GM10248 (cell line): Measurements from ENCODE around the gene EXOC6.

ENCODE experiments used
- CTCF ChIA-PET: fragments of 300-600 bp; sonication (Branson Sonifier 250); formaldehyde crosslinking; extraction: SDS; loops from one replicate; lab custom pipeline; 2021; ENCODE audit warnings: antibody characterized with exemption; lab: Yijun Ruan, JAX
- POLR2A ChIA-PET: fragments of 350-650 bp; sonication (Branson Sonifier 250); formaldehyde crosslinking; extraction: SDS; loops from one replicate; lab custom pipeline; 2020; ENCODE audit warnings: antibody characterized with exemption; lab: Yijun Ruan, JAX
- DNase-seq: peaks from one replicate; pipeline ENCODE4 v3.0.0; 2012; ENCODE audit errors: extremely low spot score
- TF ChIP-seq, protein P1 (sequence below): IDR thresholded peaks from 2 replicates; pipeline ENCODE4 v1.5.1; 2012; ENCODE audit warnings: mild to moderate bottlenecking, low read depth; ENCODE audit errors: extremely low read depth, missing control alignments, control extremely low read depth

Gene EXOC6

DNA sequence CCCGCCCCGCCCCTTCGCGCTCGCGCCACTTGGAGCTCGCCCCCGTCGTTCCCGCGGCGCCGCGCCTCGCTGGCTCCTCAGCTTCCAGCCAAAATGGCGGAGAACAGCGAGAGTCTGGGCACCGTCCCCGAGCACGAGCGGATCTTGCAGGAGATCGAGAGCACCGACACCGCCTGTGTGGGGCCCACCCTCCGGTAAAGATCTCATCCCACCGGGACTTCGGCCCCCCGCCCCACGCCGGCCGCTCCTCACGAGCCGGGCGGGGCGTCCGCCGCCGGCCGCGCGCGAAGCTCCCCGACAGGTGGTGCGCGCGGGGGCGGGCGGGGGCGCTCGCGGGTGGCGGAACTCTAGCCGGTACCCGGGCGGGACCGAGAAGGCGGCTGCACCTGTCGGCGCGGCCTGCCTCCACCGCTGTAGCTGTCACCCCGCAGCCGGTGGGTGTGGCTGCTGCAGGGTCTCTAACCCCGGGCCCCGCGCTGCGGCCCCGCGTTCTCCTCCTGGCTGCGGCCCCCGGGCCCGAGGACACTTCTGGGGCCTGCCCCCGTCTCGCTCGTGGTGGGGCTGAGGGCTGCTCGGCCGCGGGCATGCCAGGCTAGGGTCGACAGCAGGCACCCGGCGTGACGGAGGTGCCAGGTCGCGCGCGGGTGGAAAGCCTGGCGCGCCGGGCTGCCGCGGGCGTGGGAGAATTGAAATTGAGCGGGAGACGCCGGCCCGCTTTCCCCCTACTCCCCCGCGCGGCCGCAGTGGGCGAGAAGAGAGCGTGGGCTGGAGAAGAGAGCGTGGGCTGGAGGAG is at the start of gene EXOC6:
EXOC6 (plus strand) TSS at position 80 of the 793 bp plus-strand sequence; CDS start at position 94, 14 bp downstream.
- DNase-seq = peak; percentile 91
- TF ChIP-seq, protein P1, sequence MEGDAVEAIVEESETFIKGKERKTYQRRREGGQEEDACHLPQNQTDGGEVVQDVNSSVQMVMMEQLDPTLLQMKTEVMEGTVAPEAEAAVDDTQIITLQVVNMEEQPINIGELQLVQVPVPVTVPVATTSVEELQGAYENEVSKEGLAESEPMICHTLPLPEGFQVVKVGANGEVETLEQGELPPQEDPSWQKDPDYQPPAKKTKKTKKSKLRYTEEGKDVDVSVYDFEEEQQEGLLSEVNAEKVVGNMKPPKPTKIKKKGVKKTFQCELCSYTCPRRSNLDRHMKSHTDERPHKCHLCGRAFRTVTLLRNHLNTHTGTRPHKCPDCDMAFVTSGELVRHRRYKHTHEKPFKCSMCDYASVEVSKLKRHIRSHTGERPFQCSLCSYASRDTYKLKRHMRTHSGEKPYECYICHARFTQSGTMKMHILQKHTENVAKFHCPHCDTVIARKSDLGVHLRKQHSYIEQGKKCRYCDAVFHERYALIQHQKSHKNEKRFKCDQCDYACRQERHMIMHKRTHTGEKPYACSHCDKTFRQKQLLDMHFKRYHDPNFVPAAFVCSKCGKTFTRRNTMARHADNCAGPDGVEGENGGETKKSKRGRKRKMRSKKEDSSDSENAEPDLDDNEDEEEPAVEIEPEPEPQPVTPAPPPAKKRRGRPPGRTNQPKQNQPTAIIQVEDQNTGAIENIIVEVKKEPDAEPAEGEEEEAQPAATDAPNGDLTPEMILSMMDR = peak; percentile 6
- ChIA-PET CTCF (interaction anchor here (0.6 to 13.2 kb wide), 13 partner anchors 12 to 331 kb away, joined by 3 to 140 read pairs (median 3); no protein-coding TSS in a partner anchor), POLR2A (interaction anchor here (0.6 to 1.3 kb wide), 3 partner anchors 158 to 294 kb away, joined by 3 to 4 read pairs (median 3); no protein-coding TSS in a partner anchor)

- DNase-seq = no peak
- ChIA-PET POLR2A (no interaction called here), CTCF (no interaction called here)
- TF ChIP-seq, protein P1 = no peak
Measured at GRCh38 chr10:92799568-92799967, 48.8 kb upstream of the EXOC6 start.

GRCh38 chr10:92800134-92800733 is 48.1 kb upstream of the EXOC6 start:
- POLR2A ChIA-PET = no interaction called here
- CTCF ChIA-PET = no interaction called here
- TF ChIP-seq, protein P1 = no peak
- DNase-seq = no peak

GRCh38 chr10:92801978-92802872 is 46.1 kb upstream of the EXOC6 start:
- DNase-seq = no peak
- TF ChIP-seq, protein P1 = no peak
- POLR2A ChIA-PET = no interaction called here
- CTCF ChIA-PET = interaction anchor here (1.1 to 1.5 kb wide), 5 partner anchors 11 to 41 kb away, joined by 3 to 8 read pairs (median 4); no protein-coding TSS in a partner anchor

GRCh38 chr10:92809840-92810239 is 38.5 kb upstream of the EXOC6 start:
- CTCF ChIA-PET = interaction anchor here (1.0 kb wide), 1 partner anchor 28 kb away, joined by 3 read pairs; no protein-coding TSS in a partner anchor
- TF ChIP-seq, protein P1 = no peak
- DNase-seq = no peak
- POLR2A ChIA-PET = no interaction called here
